Breast epithelium (tissue), 3 donors: ENCODE results near the gene ANKRD6.

Experiments
- POLR2A ChIP-seq: fragments of 450-650 bp; IDR thresholded peaks from one replicate; pipeline ENCODE4 v1.6.1; 2016; ENCODE audit warnings: antibody characterized with exemption, mild to moderate bottlenecking, moderate library complexity
- TF ChIP-seq, protein P1 (sequence below), 3 donors: fragments of 450-650 bp; IDR thresholded peaks; one replicate each; pipeline ENCODE4 v1.5.1; 2016 to 2017; ENCODE audit warnings: antibody characterized with exemption in 3 of 3, mild to moderate bottlenecking in 3 of 3, moderate library complexity in 3 of 3

DNA sequence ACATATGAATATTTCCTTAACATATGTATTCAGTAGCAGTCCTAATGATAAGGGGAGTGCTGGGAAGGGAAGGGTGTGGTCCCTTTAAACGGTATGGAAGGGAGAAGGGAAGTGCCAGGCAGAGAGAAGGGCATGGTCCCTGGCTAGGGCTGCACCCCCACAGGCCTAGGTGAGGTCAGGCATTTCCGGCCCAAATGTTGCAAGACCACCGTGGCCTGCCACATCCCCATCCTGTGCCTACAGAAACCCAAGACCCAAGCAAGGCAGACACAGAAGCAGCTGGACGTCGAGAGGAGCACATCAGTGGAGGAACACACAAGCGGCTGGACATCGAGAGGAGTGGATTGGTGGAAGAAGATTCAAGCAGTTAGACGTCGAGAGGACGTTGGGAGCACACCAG is 26.8 kb upstream of the ANKRD6 start:
- TF ChIP-seq, protein P1, sequence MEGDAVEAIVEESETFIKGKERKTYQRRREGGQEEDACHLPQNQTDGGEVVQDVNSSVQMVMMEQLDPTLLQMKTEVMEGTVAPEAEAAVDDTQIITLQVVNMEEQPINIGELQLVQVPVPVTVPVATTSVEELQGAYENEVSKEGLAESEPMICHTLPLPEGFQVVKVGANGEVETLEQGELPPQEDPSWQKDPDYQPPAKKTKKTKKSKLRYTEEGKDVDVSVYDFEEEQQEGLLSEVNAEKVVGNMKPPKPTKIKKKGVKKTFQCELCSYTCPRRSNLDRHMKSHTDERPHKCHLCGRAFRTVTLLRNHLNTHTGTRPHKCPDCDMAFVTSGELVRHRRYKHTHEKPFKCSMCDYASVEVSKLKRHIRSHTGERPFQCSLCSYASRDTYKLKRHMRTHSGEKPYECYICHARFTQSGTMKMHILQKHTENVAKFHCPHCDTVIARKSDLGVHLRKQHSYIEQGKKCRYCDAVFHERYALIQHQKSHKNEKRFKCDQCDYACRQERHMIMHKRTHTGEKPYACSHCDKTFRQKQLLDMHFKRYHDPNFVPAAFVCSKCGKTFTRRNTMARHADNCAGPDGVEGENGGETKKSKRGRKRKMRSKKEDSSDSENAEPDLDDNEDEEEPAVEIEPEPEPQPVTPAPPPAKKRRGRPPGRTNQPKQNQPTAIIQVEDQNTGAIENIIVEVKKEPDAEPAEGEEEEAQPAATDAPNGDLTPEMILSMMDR (IDR thresholded peaks at IDR 0.05) = no peak
- no peak for TF ChIP-seq POLR2A
